SK-N-SH treated with all-trans-retinoic acid at 6 μM for 48 hours (cell line): ENCODE measurements around the gene KRTAP5-2.

ENCODE experiments used
- ATAC-seq: fragments of 200-7000 bp; cut with Tn5 transposase; 3 replicates; pipeline ENCODE4 v1.9.1; 2020; ENCODE audit warnings: mild to moderate bottlenecking, moderate library complexity
- ARNTL ChIP-seq: fragments of 450-650 bp; formaldehyde crosslinking; IDR thresholded peaks from 2 replicates; pipeline ENCODE4 v1.5.0; 2020; ENCODE audit warnings: low read depth, mild to moderate bottlenecking, moderate library complexity, borderline replicate concordance
- BACH2 ChIP-seq: fragments of 250-450 bp; sonication (Bioruptor Pico); IDR thresholded peaks from 2 replicates; pipeline ENCODE4 v1.9.0; 2021; ENCODE audit warnings: mild to moderate bottlenecking, borderline replicate concordance
- CSDC2 ChIP-seq: fragments of 250-450 bp; sonication (Bioruptor Pico); IDR thresholded peaks from 2 replicates; pipeline ENCODE4 v1.5.0; 2020; ENCODE audit warnings: mild to moderate bottlenecking, moderate library complexity
- CSRNP3 ChIP-seq: fragments of 250-450 bp; sonication (Bioruptor Pico); IDR thresholded peaks from 2 replicates; pipeline ENCODE4 v1.5.1; 2021; ENCODE audit warnings: mild to moderate bottlenecking, moderate library complexity
- ESRRG ChIP-seq: fragments of 250-450 bp; sonication (Bioruptor Pico); IDR thresholded peaks from 2 replicates; pipeline ENCODE4 v1.6.1; 2021; ENCODE audit warnings: mild to moderate bottlenecking
- ISL1 ChIP-seq: fragments of 250-450 bp; sonication (Bioruptor Pico); IDR thresholded peaks from 2 replicates; pipeline ENCODE4 v2.1.2; 2022; ENCODE audit warnings: mild to moderate bottlenecking, moderate library complexity
- OSR1 ChIP-seq: fragments of 250-450 bp; sonication (Bioruptor Pico); IDR thresholded peaks from 2 replicates; pipeline ENCODE4 v1.8.0; 2022; ENCODE audit warnings: moderate library complexity, mild to moderate bottlenecking, inconsistent platforms
- PATZ1 ChIP-seq: fragments of 250-450 bp; sonication (Bioruptor Pico); IDR thresholded peaks from 2 replicates; pipeline ENCODE4 v1.8.0; 2020; ENCODE audit warnings: mild to moderate bottlenecking, moderate library complexity, borderline replicate concordance
- POU6F1 ChIP-seq: fragments of 250-450 bp; sonication (Bioruptor Pico); IDR thresholded peaks from 2 replicates; pipeline ENCODE4 v1.8.0; 2021; ENCODE audit warnings: low read depth, mild to moderate bottlenecking, moderate library complexity, borderline replicate concordance
- TOX ChIP-seq: fragments of 250-450 bp; sonication (Bioruptor Pico); IDR thresholded peaks from 2 replicates; pipeline ENCODE4 v1.8.0; 2021; ENCODE audit warnings: mild to moderate bottlenecking, moderate library complexity, borderline replicate concordance
- TSHZ2 ChIP-seq: fragments of 250-450 bp; sonication (Bioruptor Pico); IDR thresholded peaks from 2 replicates; pipeline ENCODE4 v1.5.0; 2020; ENCODE audit warnings: mild to moderate bottlenecking, moderate library complexity
- ZC3H10 ChIP-seq: fragments of 250-450 bp; sonication (Bioruptor Pico); IDR thresholded peaks from 2 replicates; pipeline ENCODE4 v1.5.1; 2021; ENCODE audit warnings: mild to moderate bottlenecking, moderate library complexity
- ZFP3 ChIP-seq: fragments of 250-450 bp; sonication (Bioruptor Pico); IDR thresholded peaks from 2 replicates; pipeline ENCODE4 v1.5.0; 2020; ENCODE audit warnings: mild to moderate bottlenecking, moderate library complexity
- ZNF70 ChIP-seq: fragments of 450-650 bp; formaldehyde crosslinking; IDR thresholded peaks from 2 replicates; pipeline ENCODE4 v1.5.0; 2020; ENCODE audit warnings: mild to moderate bottlenecking, moderate library complexity
- ZNF8 ChIP-seq: fragments of 450-650 bp; formaldehyde crosslinking; IDR thresholded peaks from 2 replicates; pipeline ENCODE4 v1.5.0; 2020; ENCODE audit warnings: mild to moderate bottlenecking, moderate library complexity

KRTAP5-2 gene

GRCh38 chr11:1554981-1555712 lies 42.9 kb downstream of the KRTAP5-2 start:
- TF ChIP-seq CSRNP3 (no peak), TOX (CRISPR knock-in tag) (no peak), ZNF70 (no peak), PATZ1 (CRISPR knock-in tag) (no peak), TSHZ2 (CRISPR knock-in tag) (no peak), ZC3H10 (CRISPR knock-in tag) (no peak), ARNTL (no peak)
- TF ChIP-seq, all 23 proteins: peak for 0
- no peak for ATAC-seq

GRCh38 chr11:1553808-1554594 lies 44.1 kb downstream of the KRTAP5-2 start:
- TF ChIP-seq BACH2 (CRISPR knock-in tag): no peak
- no peak for TF ChIP-seq POU6F1
- TF ChIP-seq OSR1 (CRISPR knock-in tag): no peak
- TF ChIP-seq ISL1 (CRISPR knock-in tag): no peak
- TF ChIP-seq ZNF70: no peak
- no peak for TF ChIP-seq TOX (CRISPR knock-in tag)
- TF ChIP-seq ZNF8 (CRISPR knock-in tag): no peak
- TF ChIP-seq CSDC2: no peak
- ATAC-seq: no peak

- TF ChIP-seq ESRRG (CRISPR knock-in tag) (no peak), ZFP3 (no peak), TSHZ2 (CRISPR knock-in tag) (no peak), OSR1 (CRISPR knock-in tag) (no peak)
- ATAC-seq: no peak
Measured at GRCh38 chr11:1549338-1550330, 48.5 kb downstream of the KRTAP5-2 start.
